GM13977 (cell line): Measurements from ENCODE around the gene RNF144A.

ENCODE experiments used
- DNase-seq: peaks from one replicate; pipeline ENCODE4 v3.0.0; 2012; ENCODE audit warnings: low spot score
- CTCF ChIP-seq: IDR thresholded peaks from 2 replicates; pipeline ENCODE4 v1.5.1; 2012; ENCODE audit warnings: mild to moderate bottlenecking, control low read depth; ENCODE audit not compliant: insufficient read depth; ENCODE audit errors: extremely low read depth, missing control alignments
- in situ Hi-C: fragments of 300-500 bp; cut with MboI; formaldehyde crosslinking; loops from one replicate; pipeline ENCODE4 v1.12.0; 2022; ENCODE audit warnings: low sequenced_read_pairs, low pct_unique_long_range_greater_than_20kb, mixed read lengths, inconsistent platforms; ENCODE audit not compliant: unreplicated experiment

RNF144A gene

GRCh38 chr2:6927186-6927585, 10.0 kb downstream of the RNF144A start:
- TF ChIP-seq CTCF = no peak
- in situ Hi-C loops = no loop called here
- no peak for DNase-seq

GRCh38 chr2:6927753-6928152, 10.5 kb downstream of the RNF144A start:
- no peak for TF ChIP-seq CTCF
- in situ Hi-C loops = no loop called here
- DNase-seq = no peak

- in situ Hi-C loops = no loop called here
- DNase-seq = no peak
- no peak for TF ChIP-seq CTCF
These were observed 11.2 kb downstream of the RNF144A start for GRCh38 chr2:6928452-6928851.

GRCh38 chr2:6929196-6929819, 12.1 kb downstream of the RNF144A start:
- TF ChIP-seq CTCF = no peak
- DNase-seq = no peak
- in situ Hi-C loops = no loop called here

- in situ Hi-C loops = no loop called here
- no peak for TF ChIP-seq CTCF
- no peak for DNase-seq
These were observed 13.9 kb downstream of the RNF144A start for GRCh38 chr2:6930923-6931647.

GRCh38 chr2:6931753-6932152, 14.5 kb downstream of the RNF144A start:
- DNase-seq = no peak
- in situ Hi-C loops = no loop called here
- no peak for TF ChIP-seq CTCF
